NCI-H128 (cell line): ENCODE measurements around the gene UPF3A.
"Not testable (repeated sequence)": the region's sequence is repeated elsewhere in the genome, so short reads cannot be mapped to it uniquely, and the experiment has no call there.

Experiments
- DNase-seq: peaks from one replicate; lab custom pipeline; 2025; ENCODE audit not compliant: unreplicated experiment; lab: John Stamatoyannopoulos, UW

The UPF3A gene

GRCh38 chr13:114264313-114264712 is 17.1 kb upstream of the UPF3A start:
- DNase-seq = not testable (repeated sequence)

DNA sequence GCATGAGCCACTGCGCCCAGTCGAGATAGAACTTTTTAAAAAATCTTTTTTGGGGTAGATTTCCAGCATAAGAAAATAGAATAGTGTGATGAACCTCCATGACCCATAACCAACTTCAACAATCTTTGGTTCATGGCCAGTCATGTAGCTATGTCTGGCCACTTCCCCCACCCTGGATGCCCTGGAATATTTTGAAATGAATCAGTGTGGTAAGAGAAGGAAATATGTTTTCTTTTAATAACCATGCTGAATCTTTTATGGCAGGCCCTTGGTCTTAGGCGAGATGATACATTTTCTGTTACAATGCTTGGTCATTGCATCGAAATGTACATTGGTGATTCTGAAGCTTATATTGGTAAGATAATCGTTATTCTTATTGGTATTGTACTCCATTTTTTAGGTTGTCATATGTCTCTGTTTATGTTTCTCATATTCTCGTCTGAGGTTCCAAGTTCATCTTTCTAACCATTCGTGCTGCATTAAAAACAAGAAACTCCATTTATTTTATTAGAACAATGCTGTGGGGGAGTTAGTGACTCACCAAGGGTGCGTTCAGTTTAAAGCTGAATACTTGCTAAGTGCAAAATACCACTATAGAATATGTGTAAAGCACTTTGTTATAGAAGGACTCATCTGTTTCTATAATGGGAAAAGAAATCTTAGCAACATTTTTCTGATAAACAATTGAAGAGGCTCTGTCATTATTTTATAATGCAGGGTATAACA is 16.4 kb upstream of the UPF3A start:
- DNase-seq = no peak

DNA sequence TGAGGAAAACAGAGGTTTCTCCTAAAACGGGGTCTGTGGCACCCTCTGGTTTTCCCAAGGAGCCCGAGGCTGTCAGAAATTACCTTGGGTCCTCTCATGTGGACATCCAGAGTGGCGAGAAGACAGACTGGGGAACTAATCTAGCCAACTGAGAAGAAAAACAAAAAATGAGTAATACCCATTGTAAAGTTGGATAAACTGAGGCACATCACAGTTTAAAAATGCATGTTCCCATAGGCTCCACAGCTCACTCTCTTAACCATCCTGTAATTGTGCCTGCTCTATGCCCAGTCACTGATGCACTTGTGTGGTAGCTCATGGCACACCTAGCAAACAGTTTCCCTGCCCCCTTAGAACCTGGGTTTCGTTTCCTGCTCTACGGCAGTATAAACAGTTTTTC is 15.2 kb upstream of the UPF3A start:
- no peak for DNase-seq

DNA sequence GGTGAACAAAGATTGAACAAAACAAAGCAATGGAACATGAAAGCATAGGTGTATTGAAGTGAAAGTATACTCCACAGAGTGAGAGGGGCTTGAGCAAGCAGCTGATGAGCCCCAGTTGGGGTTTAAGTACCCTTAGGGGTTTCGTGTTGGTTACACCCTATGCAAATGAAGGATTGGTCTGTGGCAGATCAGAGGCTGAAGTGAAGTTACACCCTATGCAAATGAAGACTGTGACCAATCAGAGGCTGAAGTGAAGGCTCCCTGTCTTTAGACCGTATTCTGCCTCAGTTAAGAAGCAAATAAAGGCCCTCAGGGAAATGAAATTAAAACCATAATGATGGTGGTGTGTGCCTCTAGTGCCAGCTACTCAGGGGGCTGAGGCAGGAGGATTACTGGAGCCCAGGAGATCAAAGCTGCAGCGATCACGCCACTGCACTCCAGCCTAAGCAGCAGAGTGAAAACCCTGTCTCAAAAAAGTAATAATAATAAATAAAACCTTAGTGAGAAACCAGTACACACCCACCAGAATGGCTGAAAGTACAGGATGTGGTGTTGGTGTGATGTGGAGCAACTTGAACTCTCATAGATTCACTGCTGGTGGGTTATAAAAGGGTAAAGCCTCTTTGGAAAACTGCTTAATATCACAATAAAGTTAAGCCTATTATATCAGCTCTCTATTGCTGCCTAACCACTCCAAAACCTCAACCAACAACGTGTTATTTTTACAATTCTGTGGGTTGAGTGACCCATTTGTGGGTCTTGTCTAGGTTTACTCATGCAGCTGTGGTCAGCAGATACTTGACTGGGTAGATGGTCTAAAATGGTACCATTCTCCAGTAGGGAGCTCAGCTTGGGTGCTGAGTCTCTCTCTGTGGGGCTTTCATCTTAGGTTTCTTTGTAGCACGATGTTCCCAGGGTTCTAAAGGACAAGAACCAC is 12.8 kb upstream of the UPF3A start:
- no peak for DNase-seq

GRCh38 chr13:114269281-114269770 is 12.1 kb upstream of the UPF3A start:
- DNase-seq = no peak

DNA sequence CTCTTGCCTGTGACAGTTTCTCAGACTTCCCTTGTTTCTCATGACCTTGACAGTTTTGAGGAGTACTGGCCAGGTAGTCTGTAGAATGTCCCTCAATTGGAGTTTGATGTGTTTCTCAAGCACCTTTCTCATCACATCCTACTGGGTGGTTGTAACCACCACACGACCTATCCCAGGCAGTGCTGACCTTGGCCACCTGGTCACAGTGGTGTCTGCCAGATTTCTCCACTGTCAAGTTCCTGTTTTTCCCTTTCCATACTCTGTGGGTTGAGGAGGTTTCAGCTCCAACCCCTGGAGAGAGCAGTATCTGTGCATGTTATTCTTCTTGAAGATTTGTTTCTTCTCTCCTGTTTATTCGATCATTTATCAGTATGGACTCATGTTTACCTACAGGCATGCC is 8.4 kb upstream of the UPF3A start:
- no peak for DNase-seq

GRCh38 chr13:114275304-114275703 is 6.1 kb upstream of the UPF3A start:
- no peak for DNase-seq

- no peak for DNase-seq
Measured at GRCh38 chr13:114279146-114279545, 2.3 kb upstream of the UPF3A start.

GRCh38 chr13:114279758-114280355 is 1.5 kb upstream of the UPF3A start:
- DNase-seq = no peak

DNA sequence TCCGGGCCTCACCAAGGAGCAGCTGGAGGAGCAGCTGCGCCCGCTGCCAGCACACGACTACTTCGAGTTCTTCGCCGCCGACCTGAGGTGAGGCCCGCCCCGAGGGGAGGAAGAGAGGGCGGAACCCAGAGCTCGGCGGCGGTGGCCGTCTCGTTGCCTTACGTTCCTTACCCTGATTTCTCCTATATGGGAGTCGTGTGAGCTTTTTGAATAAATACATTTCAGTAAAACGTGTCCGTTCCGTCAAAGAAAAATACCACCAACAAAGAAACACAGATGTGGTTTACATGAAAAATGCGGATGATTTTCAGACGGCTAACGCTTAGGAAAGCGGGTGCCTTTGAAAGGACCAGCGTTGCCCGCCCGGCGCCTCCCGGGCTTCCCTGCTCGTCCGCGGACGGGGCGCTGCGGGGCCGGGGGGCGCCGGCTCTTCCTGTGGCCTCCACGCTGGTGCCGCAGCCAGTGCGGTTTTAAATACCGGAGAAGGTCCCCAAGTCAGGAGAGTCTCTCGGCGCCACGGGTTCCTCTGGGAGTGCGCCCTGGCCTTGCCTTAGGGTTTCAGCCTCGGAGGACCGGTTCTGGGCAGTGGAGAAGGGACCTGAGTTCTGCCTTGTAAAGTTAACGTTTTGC is 755 bp downstream of the UPF3A start:
- no peak for DNase-seq

GRCh38 chr13:114283576-114283975 is 2.2 kb downstream of the UPF3A start:
- no peak for DNase-seq

DNA sequence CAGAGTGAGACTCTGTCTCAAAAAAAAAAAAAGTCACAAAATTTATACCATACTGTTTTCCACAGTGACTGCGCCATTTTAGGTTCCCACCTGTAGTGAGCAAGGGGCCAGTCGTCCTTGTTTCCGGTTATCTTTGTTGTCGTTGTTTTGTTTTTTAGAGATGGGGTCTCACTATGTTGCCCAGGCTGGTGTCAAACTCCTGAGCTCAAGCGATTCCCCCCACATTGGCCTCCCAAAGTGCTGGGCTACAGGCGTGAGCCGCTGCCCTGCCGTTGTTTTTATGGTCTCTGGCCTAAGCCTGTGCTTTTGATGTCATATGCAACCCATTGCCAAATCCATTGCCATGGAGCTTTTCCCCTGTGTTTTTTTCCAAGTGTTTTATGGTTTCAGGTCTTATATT is 3.3 kb downstream of the UPF3A start:
- no peak for DNase-seq

DNA sequence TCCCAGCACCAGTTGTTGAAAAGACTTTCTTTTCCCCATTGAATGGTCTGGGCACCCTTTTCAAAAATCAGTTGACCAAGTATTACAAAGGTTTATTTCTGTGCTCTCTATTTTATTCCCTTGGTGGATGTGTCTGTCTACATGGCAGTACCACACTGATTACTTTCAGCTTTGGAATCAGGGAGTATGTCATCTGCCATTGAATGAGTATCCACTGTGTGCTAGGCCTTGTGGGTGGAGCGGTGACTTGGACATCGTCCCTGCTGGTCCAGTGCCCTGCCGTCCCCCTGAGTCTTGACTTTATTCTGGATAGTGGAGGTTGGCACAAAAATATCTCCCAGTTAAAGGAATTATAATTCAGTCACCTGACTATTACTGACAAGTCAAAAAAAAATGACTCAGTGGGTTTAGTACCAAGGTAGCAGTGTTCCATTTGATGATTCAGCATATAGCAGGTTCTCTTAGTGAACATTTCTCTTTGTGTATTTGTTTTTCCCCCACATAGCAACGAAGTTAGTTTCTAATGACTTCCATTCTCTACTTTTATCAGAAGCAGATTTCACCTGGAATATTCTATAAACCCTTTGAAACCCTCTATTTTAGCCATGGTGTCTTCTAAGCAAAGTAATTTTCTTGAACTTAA is 3.9 kb downstream of the UPF3A start:
- DNase-seq = no peak

- no peak for DNase-seq
Measured at GRCh38 chr13:114286808-114287207, 5.4 kb downstream of the UPF3A start.

GRCh38 chr13:114288157-114288591 is 6.8 kb downstream of the UPF3A start:
- DNase-seq = no peak

DNA sequence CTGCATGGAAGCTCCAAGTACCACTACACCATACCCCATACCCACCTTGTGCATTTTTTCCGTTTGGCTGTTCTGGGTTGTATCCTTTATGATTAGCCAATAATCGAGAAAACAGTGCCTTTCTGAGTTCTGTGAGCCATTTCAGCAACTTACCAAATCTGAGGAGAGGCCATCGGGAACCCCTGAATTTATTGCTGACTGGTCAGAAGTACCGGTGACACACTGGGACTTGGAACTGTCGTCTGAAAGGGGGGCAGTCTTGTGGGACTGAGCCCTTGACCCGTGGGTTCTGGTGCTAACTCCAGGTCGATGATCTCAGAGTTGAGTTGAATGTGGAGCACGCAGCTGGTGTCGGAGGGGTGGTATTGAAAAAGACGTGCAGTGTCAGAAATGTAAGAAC is 15.0 kb downstream of the UPF3A start:
- DNase-seq = no peak

- no peak for DNase-seq
Measured at GRCh38 chr13:114296902-114297301, 15.5 kb downstream of the UPF3A start.

DNA sequence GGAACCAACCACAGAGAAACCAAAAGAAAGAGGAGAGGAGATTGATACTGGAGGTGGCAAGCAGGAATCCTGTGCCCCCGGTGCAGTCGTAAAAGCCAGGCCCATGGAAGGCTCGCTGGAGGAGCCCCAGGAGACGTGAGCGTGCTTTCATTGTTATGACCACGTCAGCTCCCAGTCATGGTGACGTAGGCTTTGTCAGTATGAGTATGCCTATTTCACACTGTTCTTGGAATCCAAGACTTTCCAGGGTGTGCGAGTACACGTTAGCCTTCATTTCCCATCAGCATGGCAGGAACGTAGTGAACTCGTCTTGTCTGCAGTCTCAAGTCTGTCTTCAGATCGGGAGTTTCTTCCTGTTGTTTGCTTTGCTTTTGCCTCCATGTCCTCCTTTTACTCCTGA is 17.5 kb downstream of the UPF3A start:
- DNase-seq = no peak

DNA sequence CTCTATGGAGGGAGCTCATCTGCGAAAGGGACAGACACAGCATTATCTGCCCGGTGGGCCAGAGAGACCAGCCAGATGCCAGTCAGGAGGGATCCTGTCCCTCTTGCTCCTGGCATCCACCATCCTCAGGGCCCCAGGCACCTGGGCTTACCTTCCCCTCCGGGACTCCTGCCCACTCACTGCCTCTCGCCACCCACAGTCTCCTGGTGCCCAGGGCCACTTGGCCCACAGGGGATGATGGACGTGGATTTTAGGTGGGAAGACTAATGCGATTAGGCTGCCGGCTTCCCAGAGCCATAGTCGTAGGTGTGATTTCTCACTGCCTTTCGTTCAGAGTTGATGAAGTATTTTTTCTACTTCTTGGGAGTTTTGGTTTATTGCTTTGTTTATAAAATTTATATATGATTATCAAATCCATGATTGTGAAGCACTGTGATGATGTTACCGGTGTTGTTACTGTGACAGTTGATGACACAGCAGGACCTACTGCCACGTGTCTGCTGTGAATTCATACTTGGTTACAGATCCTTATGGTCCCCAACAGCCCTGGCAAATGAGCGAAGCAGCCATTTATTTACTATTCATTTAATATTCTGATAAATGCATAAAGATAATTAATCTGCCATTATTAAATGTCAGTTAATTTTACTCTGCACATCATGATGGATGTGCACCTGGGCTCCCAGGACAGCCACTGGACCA is 18.4 kb downstream of the UPF3A start:
- DNase-seq = no peak

GRCh38 chr13:114303700-114304327 is 22.4 kb downstream of the UPF3A start:
- DNase-seq = no peak
